Hepatocyte (in vitro differentiated cells): ENCODE results near the gene IL3RA.

Source experiments
- CTCF ChIP-seq: fragments of 200-600 bp; sonication (generic); IDR thresholded peaks from 2 replicates; pipeline ENCODE4 v1.5.1; 2016; ENCODE audit warnings: antibody characterized with exemption, mild to moderate bottlenecking; ENCODE audit not compliant: poor library complexity
- EZH2 ChIP-seq: fragments of 200-600 bp; sonication (generic); IDR thresholded peaks from 2 replicates; pipeline ENCODE4 v1.6.1; 2016; ENCODE audit warnings: antibody characterized with exemption, mild to moderate bottlenecking, borderline replicate concordance

GRCh38 chrX:1389993-1390285 lies 53.4 kb downstream of the IL3RA start:
- TF ChIP-seq CTCF (no peak), EZH2 (no peak)
